Right atrium auricular region (tissue), 2 donors: Measurements from ENCODE around the gene LTBP3. TPM values are rescaled to one million over a fixed set of nuclear protein-coding genes. Genes with fewer than 3 reads are reported as not detected.

ENCODE experiments used
- DNase-seq: peaks from one replicate; pipeline ENCODE4 v3.0.0-alpha.2; 2019; ENCODE audit warnings: low spot score
- H3K27ac ChIP-seq, 2 donors: fragments of 200-600 bp; sonication (generic); 1 replicate in 1 of 2; 2 replicates in 1 of 2; pipeline ENCODE4 v1.5.1; 2016 to 2019
- H3K27me3 ChIP-seq, 2 donors: fragments of 200-600 bp; sonication (generic); one replicate each; pipeline versions ENCODE4 v1.5.1 to v1.6.0; 2017 to 2019
- H3K36me3 ChIP-seq: fragments of 200-600 bp; sonication (generic); one replicate; pipeline ENCODE4 v1.5.1; 2016
- H3K4me1 ChIP-seq, 2 donors: fragments of 200-600 bp; sonication (generic); one replicate each; pipeline versions ENCODE4 v1.5.1 to v1.6.0; 2017 to 2019
- H3K4me3 ChIP-seq, 2 donors: fragments of 200-600 bp; sonication (generic); 1 replicate in 1 of 2; 2 replicates in 1 of 2; pipeline ENCODE4 v1.5.1; 2017 to 2019; ENCODE audit warnings: mild to moderate bottlenecking in 1 of 2, moderate library complexity in 1 of 2
- H3K9me3 ChIP-seq, 2 donors: fragments of 200-600 bp; sonication (generic); one replicate each; pipeline ENCODE4 v1.5.1; 2019
- total RNA-seq, 2 donors: library from RNA; depleted of rRNA; stranded (reverse); fragments of >200 nt; gene quantifications; one replicate each; pipeline ENCODE4 v1.1.0, GENCODE V29; 2016
- TF ChIP-seq, protein P1 (sequence below), 2 donors: fragments of 200-600 bp; sonication (generic); IDR thresholded peaks; one replicate each; pipeline ENCODE4 v1.5.1; 2019; ENCODE audit warnings: antibody characterized with exemption in 2 of 2

LTBP3 gene
- total RNA-seq, 2 donors from 2014 or later = 114 to 161 TPM

GRCh38 chr11:65554842-65555430 lies 3.2 kb downstream of the LTBP3 start:
- Histone ChIP-seq H3K4me1 (peaks cover 0 to 55% of the 10 kb centered on the region in 2 donors), H3K9me3 (no peaks in the 10 kb centered on the region), H3K27me3 (no peaks in the 10 kb centered on the region), H3K4me3 (no peak overlapping the region), H3K36me3 (peaks cover 14% of the 10 kb centered on the region), H3K27ac (peak overlapping the region; percentile 98)
- no peak for DNase-seq
- TF ChIP-seq, protein P1, sequence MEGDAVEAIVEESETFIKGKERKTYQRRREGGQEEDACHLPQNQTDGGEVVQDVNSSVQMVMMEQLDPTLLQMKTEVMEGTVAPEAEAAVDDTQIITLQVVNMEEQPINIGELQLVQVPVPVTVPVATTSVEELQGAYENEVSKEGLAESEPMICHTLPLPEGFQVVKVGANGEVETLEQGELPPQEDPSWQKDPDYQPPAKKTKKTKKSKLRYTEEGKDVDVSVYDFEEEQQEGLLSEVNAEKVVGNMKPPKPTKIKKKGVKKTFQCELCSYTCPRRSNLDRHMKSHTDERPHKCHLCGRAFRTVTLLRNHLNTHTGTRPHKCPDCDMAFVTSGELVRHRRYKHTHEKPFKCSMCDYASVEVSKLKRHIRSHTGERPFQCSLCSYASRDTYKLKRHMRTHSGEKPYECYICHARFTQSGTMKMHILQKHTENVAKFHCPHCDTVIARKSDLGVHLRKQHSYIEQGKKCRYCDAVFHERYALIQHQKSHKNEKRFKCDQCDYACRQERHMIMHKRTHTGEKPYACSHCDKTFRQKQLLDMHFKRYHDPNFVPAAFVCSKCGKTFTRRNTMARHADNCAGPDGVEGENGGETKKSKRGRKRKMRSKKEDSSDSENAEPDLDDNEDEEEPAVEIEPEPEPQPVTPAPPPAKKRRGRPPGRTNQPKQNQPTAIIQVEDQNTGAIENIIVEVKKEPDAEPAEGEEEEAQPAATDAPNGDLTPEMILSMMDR (IDR thresholded peaks at IDR 0.05) = no peak

DNA sequence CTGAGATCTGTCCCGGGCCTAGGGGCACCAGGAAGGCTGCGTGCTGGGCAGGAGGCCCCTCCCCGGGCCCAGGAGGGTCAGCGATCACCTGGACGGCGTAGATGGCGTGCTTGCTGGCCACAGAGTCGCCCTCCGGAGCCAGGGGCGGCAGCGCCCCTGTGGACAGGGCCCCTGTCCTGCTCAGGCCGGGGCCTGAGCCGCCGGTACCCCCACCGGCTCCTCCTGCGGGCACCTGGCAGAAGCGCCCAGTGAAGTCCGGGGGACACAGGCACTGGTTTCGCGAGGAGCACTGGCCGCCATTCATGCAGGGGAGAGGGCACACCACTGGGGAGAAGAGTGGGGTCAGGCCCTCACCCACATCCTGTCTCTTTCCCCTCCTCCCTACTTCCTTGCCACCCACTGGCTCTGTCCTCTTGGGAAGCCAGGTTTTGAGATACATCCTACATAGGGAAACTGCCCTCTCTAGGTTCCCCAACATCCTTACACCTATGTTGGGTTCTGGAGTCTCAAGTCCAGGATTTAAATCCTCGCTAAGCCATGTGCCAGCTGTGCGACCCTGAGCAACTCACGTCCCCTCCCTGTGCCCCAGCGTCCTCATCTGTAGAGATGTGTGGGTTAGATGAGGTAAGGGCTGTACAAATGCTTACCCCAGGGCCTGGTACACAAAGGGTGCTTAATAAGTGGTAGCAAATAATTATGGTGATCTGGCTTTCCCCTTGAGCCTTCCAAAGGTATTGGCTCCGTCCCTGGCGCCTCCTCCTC lies 3.9 kb downstream of the LTBP3 start:
- Histone ChIP-seq H3K27ac (no peak overlapping the region), H3K36me3 (peaks cover 14% of the 10 kb centered on the region)
- no peak for DNase-seq

DNA sequence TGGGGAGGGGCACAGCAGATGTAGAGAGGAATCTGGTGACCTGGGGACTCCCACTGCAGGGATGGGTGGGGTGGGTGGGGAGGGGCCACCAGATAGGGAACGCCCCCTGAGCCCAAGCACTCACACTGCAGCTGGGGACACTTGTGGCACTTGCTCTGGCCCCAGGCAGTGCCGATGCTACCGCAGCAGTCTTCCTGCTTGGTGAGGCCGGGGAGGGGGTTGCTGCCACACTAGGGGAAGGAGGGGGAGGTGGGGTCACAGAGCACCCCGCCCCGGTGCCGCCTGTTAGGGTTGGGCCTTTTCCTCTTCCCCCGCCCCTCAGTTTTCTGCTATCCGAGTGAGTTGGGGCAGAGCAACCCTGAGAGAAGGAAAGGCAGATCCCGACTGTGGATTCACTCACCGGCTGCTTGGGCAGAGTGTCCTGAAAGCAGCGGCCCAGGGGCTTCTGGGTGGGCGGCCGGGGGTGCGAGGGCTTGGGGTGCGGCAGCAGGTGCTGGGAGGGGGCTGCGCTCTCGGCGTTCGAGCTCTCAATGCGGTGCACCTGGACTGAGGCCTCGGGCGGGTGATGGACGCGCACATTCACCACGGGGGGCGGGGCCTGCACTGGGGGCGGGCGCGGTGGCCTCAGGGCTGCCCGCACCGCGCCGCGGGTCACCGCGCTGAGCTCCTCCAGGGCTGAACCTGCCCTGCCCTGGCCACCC lies 4.7 kb downstream of the LTBP3 start:
- TF ChIP-seq, protein P1 (IDR thresholded peaks at IDR 0.05) = no peak
- Histone ChIP-seq H3K27ac (no peak overlapping the region), H3K4me3 (no peak overlapping the region), H3K27me3 (no peaks in the 10 kb centered on the region), H3K4me1 (peaks cover 0 to 41% of the 10 kb centered on the region in 2 donors), H3K36me3 (peaks cover 22% of the 10 kb centered on the region), H3K9me3 (no peaks in the 10 kb centered on the region)
- no peak for DNase-seq

More for the DNA sequence above, 3.9 kb downstream of the LTBP3 start:
- Histone ChIP-seq H3K27me3 (no peaks in the 10 kb centered on the region), H3K4me3 (no peak overlapping the region), H3K9me3 (no peaks in the 10 kb centered on the region), H3K4me1 (peaks cover 0 to 48% of the 10 kb centered on the region in 2 donors)
- TF ChIP-seq, protein P1 (IDR thresholded peaks at IDR 0.05) = no peak

GRCh38 chr11:65552388-65552951 lies 5.7 kb downstream of the LTBP3 start:
- no peak for DNase-seq
- Histone ChIP-seq H3K9me3 (no peaks in the 10 kb centered on the region), H3K27ac (no peak overlapping the region), H3K4me1 (peaks cover 0 to 38% of the 10 kb centered on the region in 2 donors), H3K4me3 (no peak overlapping the region), H3K27me3 (no peaks in the 10 kb centered on the region), H3K36me3 (peaks cover 25% of the 10 kb centered on the region)
- TF ChIP-seq, protein P1 (IDR thresholded peaks at IDR 0.05) = no peak

DNA sequence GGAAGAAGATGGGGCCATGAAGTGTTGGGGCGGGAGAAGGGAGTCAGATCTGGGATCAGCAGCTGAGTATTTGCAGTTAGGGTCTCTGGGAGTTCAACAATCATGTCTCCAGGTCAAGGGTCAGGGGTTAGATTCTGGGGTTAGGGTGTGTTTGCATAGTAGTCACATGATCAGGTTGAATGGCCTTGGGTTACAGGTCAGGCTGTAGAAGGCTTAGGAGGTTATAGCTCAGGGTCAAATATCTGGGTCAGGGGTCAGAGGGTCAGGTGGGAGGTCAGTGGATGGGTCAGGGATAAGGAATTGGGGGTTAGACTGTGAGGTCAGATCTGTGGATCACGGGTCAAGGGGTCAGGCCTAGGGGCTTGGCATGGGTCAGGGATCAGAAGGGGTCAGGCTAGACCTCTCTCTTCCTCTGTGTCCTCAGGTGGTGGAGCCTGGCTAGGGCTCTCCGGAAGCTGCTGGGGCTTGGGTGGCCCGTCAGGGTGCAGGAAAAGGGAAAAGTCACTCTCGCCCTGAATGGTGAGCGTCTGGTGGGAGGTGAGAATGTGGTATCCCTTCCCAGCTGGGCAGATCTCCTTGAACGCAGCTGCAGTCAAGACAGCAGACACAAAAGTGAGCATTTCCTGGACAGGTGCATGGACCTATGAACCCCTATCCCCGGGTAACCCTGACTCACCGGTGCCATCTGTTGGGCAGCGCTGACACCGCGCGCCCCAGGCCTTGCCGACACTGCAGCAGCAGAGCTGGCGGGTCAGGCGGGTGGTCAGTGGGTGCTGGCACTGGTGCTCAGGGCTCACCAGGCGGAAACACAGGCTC lies 6.4 kb downstream of the LTBP3 start:
- H3K4me1 ChIP-seq = peaks cover 0 to 36% of the 10 kb centered on the region in 2 donors

More for the DNA sequence above, 6.4 kb downstream of the LTBP3 start:
- DNase-seq = no peak
- no peak overlapping the region for H3K27ac ChIP-seq
- no peaks in the 10 kb centered on the region for H3K27me3 ChIP-seq
- peaks cover 28% of the 10 kb centered on the region for H3K36me3 ChIP-seq
- no peak overlapping the region for H3K4me3 ChIP-seq
- H3K9me3 ChIP-seq = no peaks in the 10 kb centered on the region
- TF ChIP-seq, protein P1 (IDR thresholded peaks at IDR 0.05) = peak in 1 of 2 donors; percentile 42
